NCI-H2196 treated with DMSO at 0.1 percent for 48 hours (cell line): ENCODE measurements around the gene ZMPSTE24.
A peak's percentile ranks its signal among the peaks of the same experiment; 100 is the strongest.

Experiments used
- DNase-seq: peaks from one replicate; lab custom pipeline; 2025; ENCODE audit not compliant: unreplicated experiment; lab: John Stamatoyannopoulos, UW

ZMPSTE24 gene

DNA sequence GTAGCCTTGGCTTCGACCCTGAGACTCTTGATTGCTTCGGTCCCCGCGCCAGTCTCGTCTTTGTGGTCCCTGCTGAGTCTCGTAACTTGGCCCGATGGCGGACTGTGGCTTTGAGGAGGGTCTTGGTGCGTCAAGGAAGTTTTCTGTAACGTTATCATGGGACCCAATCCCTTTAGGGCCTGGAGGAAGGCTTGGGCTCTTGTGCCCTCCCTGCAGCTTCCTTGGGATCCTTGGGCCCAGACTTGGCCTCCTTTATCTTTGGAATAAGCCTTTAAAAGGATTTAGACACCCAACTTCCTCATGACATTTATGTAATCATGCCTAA lies 371 bp downstream of the ZMPSTE24 start:
- DNase-seq: no peak

DNA sequence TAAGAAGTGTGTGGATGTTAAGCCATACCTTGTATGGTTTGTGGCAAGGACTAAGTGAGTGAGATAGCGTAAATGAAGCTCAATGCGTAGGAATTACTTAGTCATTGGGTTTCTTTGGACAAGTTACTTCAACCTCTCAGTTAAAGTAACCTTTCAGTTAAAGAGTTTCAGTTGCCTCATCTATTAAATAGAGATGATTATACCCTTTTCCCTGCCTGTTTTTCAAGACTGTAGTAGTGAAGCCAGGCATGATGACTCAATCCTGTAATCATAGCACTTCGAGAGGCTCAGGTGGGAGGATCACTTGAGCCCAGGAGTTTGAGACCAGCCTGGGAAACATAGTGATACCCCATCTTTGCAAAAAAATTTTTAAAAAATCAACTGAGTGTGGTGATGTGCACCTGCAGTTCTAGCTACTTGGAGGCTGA lies 6.3 kb downstream of the ZMPSTE24 start:
- DNase-seq: no peak

DNA sequence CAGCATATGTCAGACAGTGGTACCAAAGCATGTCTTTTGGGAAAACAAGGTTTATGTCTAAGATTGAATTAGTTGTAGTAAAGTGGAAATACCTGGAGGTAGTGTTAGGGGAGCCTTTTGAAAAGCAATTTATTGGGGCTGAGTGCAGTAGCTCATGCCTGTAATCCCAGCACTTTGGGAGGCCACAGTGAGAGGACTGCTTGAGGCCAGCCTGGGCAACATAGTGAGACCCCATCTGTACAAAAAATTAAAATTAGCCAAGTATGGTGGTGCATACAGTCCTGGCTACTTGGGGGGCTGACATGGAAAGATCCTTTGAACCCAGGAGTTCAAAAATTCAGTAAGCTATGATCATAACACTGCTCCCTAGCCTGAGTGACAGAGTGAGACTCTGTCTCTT lies 7.3 kb downstream of the ZMPSTE24 start:
- no peak for DNase-seq

DNA sequence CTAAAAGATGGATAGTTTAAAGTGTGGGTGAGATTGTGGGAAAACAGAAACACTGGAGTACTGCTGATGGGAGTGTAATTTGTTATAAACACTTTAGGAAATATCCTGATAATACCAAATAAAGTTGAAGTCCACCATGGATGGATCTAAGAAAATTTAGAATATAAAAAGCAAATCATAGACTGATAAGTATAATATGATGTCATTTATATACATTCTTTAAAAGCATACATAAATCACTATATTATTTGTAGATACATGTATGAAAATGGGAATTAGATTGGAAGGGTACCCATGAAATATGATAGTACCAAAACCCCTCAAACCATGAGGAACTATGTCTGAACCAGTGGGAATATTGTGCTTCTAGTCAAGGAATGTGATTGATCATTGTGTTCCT lies 7.9 kb downstream of the ZMPSTE24 start:
- DNase-seq: no peak

DNA sequence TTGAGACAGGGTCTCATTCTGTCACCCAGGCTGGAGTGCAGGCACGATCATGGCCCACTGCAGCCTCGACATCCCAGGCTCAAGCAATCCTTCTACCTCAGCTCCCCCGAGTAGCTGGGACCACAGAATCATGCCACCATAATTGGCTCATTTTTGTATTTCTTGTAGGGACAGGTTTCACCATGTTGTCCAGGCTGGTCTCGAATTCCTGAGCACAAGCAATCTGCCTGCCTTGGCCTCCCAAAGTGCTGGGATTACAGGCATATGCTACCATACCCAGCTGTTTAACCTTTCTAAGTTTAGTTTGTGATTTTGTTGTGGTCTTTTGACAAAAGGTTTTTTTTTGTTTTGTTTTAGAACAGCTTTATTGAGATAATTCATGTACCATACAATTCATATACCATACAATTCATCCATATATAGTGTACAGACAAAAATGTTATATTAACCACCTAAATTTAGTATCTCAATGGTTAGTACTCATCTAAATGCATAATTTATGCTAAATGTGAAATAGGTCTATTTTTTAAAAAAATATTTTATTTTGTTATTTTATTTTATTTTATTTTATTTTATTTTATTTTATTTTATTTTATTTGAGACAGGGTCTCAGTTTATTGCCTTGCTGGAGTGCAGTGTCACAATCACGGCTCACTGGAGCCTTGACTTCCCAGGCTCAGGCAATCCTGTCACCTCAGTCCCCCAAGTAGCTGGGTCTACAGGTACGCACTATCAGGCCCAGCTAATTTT lies 8.9 kb downstream of the ZMPSTE24 start:
- DNase-seq: no peak

DNA sequence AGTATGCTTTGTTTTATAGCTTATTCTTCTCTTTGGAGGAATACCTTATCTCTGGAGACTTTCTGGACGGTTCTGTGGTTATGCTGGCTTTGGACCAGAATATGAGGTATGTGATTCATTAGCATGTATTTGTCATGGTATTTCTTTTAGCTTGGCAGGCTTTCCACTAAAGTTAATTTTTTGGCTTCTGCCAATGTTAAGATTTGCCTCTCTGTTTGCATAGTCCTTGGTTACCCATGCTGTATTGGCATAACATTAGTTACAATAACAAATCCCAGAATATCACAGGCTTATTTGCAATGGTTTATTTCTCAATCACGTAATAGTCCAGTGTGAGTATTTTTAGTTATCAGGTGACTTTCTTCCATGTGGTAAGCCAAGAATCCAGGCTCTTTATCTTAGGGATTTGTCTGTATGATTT lies 9.7 kb downstream of the ZMPSTE24 start:
- DNase-seq: no peak

DNA sequence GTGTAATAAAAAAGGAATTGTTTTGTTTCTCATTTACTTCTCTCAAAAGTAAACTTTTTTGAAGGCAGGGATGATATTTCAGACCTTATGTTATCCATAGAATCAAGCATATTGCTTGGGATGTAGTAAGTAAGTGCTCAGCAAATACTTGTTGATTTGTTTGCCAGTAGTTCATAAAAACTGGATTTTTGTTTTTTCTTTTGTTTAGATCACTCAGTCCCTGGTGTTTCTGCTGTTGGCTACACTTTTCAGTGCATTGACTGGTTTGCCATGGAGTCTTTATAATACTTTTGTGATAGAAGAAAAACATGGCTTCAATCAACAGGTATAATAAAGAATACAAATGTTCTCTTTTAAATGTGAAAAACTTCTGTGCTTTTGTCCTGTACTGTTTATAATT lies 10.2 kb downstream of the ZMPSTE24 start:
- no peak for DNase-seq

DNA sequence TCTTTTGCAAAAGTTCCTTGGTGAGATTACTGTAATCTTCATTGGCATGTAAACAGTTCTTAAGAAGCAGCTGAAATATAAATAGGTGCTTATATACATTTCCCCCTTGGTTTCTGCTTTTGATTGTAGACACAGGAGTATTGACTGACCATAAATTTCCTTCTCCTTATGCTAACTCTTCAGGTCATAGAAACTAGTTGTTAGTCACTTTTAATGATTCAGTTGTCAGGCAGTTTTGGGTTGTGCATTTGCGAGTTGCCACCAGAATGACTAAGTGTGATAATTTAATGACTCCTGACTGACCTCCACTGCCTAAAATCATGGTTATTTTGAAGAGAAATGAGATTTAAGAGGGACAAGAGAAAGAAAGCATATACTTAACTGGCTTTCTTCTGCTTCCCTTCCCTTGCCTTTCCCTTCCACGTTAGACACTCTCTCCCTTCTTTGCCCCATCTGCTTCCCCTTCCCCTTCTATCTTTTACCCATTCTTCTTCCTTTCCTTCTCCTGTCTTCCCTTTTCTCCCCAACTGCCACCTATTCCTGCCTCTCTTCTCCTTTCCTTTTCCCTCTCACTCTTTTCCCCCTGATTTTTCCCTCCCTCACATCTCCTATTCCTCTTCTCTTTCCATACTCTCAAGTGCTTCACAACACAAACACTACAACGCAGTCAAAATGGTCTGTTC lies 12.3 kb downstream of the ZMPSTE24 start:
- no peak for DNase-seq

DNA sequence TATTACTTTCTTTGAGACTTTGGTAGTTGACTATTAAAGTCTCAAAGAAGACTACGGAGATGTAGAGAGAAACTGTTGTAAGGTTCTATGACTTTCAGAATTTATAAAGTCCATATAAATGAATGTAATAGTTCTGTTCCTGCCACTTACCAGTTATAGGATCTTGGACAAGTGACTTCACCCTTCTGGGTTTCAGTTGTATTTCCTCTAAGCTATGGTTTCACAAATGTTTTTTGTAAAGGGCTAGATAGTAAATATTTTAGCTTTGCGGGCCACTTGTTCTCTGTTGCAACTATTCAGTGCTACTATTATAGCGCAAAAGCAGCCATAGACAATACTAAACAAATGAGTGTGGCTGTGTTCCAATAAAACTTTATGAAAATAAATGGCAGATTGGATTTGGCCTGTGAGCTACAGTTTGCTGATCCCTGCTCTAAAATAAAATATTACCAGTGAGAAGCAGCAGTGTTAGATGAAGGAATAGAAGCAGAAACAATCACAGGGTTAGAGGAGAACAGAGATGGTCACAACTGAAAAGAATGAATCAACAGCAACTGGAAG lies 14.7 kb downstream of the ZMPSTE24 start:
- DNase-seq: no peak

DNA sequence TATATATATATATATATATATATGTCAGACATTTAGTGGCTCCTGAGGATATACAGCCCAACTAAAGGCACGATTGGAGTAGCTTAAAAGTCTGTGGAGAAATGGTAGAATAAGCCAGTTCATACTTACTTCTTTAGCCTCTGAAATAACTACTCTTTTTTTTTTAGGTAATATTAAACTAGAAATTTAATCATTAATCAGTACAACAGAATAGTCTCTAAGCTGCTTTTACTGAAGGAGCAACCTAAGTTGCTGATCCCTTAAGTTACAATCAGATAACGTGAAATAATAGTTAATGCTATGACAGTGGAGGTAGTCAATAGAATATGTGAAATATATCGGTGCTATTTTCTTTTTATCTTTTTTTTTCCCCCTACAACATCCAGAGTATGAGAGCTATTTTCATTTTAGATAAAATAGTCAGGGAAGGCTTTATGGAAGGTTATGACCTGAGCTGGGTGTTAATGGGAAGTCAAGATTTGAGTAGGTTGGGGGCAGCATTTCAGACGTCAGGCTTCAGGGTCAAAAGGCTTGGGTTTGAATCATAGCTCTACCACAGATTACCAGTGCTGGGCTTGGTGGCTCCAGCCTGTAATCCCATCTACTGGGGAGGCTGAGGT lies 15.6 kb downstream of the ZMPSTE24 start:
- DNase-seq: no peak

DNA sequence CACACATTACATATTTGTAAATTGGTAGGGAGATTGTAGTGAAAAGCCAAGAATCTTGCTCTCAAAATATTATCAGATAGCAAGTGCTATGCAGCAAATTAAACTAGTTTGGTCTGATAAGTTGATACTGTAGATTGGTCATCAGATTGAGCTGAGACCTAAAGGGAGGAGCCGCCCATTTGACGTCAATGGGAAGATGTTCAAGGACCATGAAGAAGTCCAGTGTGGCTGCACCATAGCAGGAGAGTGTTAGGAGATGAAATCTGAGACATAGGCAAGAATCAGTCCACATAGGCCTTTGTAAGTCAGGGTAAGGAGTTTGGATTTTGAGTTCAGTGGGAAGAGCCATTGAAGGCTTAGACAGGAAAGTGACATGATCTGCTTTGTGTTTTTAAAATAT lies 16.3 kb downstream of the ZMPSTE24 start:
- no peak for DNase-seq

DNA sequence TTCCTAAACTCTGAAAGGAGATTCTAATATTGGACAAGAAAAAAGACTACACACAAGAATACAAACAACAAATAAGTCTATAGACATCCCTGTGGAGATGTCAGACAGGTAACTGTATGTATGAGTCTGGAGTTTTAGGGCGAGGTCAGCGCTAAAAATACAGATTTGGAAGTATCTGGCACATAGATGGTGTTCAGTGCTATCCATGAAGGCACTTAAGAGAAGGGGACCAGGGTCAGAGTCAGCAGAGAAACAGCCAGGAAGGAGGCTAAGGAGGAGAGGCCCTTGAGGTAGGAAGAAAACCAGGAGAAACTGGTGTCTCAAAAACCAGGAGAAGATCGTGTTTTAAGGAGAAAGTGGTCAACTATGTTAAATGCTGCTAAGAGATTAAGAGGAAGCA lies 18.1 kb downstream of the ZMPSTE24 start:
- no peak for DNase-seq

DNA sequence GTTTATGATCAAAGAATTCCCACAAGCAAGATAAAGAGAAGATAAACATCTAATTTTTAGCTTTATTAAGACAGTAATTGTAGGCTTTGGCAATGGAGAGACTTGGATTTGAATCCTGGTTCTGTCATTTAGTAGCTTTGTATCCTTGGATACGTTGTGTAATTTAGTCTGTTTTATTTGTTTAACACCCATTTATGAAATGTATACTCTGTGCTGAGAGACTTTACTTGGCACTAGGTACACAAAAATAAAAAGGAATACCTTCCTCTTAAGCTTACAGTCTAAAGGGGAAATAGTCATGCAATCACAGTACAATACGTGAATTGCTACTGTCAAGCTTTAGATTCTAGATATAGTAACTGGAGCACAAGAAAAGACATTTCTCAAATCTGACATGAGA lies 23.8 kb downstream of the ZMPSTE24 start:
- DNase-seq: peak; percentile 26

DNA sequence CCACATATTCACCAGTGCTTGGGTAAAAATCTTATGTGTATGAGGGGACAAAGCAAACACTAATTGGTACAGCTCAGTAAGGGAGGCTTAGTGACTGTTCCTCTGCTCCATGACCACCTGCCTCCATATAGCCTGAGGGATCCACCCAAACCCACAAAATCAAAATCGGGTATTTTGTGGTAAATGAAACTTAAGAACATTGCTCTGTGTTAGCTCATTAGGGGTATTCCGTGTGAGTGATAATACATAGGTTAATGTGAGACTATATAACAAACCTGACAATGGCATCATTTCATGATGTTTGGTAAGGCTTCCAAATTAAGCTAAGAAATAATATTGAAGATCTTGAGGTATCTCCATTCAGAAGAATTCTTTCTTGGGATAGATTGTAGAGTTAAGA lies 33.3 kb downstream of the ZMPSTE24 start:
- DNase-seq: no peak

DNA sequence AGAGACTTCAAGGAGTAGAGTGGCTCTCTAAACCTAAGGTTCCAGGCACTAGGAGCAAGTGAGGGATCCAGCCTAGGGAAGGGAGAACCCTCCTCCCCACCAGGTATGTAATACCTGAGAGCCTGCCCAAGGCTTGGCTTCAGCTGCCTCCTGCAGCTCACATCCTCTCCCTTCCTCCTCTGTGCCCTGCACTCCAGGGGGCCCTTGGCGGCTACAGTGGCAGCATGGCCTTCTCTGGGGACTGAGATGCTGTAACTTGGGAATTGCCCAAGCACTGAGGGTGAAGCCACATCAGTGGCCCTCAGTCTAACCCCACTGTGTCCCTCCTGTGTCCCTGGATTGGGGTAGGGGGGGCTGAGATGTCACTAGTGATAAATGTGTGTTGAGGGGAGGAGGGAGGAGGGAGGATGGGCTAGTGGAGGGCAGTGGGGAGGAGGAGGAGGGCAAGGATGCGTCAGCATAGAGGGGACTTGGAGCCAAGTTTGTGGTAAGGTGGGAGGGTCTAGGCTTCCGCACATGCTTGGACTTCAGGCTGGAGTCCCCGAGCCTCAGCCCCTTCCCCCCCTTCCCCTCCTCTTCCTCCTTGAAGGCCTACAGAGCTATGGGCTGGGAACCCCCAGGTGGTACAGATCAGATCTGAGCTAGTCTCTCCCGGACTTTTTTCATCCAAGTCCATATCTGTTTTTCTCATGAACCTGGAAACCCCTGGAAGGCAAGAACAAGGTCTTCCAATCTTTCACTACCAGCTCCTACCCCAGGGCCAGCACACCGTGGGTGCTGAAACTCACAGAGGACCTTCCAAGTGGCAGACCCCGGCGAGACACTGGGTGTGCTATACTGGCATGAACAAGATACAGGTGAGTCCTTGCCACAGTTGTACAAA lies 41.6 kb downstream of the ZMPSTE24 start:
- DNase-seq: no peak

DNA sequence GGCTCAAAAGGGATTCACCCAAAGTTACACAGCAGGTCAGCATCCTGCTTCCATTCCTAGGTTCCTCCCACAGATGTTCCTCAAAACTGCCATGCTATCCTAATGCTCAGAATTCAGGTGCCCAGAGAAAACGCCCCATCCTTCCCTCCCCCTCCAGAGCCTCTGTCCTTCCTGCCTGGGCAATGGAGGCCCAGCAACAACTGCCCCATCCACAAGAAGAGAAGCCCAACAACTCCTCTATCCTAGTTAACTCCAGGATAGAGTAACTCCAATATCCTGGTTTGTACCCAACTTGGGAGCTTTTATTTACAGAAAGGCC lies 42.2 kb downstream of the ZMPSTE24 start:
- no peak for DNase-seq

DNA sequence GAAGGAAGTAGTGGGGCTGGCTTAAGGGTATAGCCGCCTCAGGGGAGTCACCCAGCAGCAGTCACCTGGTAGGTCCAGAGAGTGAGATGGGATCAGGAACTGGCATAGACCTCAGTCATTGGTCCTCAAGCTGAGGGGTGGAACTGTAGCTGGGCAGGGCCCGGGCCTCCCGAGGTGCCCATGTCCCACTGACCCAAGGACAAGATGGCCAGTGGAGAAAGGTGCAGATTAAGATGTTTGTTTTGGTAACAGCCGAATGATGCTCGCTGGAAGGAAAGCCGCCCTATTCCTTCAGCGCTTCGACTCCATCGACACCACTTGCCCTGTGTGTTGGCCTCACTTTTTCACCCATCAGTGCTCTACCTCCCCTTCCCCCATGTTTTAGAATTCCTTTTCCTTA lies 42.6 kb downstream of the ZMPSTE24 start:
- no peak for DNase-seq

DNA sequence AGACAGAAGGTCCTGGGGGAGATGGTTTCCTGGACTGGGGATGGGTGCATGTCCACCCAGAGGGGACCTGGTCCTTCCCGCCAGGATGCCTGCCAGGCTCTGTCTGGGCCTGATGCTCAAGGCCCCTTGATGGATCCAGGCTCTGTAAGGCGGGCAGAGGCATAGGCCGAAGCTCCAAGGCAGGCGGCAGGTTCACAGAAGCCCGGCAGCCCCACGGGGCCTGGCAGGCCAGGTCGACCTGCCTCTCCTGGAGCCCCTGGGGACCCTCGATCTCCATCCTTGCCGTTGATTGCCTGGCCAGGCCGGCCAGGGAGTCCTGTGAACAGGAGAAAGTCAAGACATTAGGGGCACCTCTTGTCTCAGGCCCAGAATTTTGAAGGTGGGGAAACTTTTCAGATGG lies 43.0 kb downstream of the ZMPSTE24 start:
- no peak for DNase-seq

DNA sequence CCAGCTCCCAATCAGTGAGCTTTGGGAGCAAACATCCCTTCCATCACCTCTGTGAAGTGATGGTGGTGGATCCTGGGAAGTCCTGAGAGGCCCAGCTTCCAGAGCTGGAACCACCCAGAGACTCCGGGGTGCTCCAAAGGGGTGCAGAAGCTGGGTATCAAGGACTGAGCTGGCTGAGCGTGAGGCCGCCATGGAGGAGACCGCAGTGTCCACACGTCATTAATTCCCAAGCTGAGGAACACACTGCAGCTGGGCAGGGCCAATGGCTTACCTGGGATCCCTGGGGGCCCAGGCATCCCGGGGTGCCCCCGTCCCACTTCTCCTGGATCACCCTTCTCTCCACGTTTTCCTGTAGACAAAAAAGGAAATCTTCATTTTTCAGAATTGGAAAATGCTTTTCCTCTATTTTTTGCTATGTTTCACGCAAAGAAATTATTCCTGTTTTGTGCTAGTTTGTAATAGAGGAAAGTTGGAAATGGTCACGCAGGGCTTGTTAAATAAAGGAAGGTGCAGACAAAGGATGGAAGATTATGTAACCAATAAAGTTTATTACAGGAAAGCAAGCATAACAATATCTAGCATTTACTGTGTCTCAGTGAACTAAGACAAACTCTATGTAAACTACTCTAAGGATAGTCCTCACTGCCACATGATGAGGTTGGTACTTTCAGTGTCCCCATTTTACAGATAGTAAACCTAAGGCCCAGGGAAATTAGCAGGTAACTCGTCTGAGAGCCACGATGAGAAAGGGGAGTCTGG lies 43.7 kb downstream of the ZMPSTE24 start:
- DNase-seq: no peak

DNA sequence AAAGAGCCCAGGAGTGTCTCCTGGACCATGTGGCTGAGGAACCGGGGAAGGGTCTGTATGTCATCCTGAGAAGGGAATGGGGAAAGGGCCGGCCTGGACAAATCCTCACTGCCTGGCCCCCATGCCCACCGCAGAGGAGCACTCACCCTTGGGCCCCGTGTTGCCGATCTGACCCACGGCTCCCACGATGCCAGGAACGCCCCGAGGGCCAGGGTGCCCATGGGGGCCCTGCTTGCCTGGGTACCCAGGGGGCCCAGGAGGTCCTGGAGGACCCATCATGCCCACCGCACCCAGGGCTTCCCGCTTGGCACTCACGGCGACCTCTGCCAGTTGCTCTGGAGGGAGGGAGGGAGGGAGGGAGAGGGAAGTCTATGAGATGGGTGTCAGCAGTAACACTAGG lies 44.4 kb downstream of the ZMPSTE24 start:
- no peak for DNase-seq
